ENCODE results near the gene OPN4.

- TF ChIP-seq CTCF (IDR thresholded peaks at IDR 0.05; ENCODE audit: borderline replicate concordance, extremely low read depth, low read length, poor library complexity, severe bottlenecking), result no peak
- no peak for TF ChIP-seq EZH2 (IDR thresholded peaks at IDR 0.05; ENCODE audit: borderline replicate concordance, low read depth, low read length, severe bottlenecking)
Observed at GRCh38 chr10:86635402-86635801, 18.9 kb upstream of the OPN4 start.
